Measurements from ENCODE around the gene ZNF544. TPM values are rescaled to one million over a fixed set of nuclear protein-coding genes. Genes with fewer than 3 reads are reported as not detected.

ZNF544 gene
- total RNA-seq, 2 donors from 2014 or later, result 30.1 to 38.4 TPM

DNA sequence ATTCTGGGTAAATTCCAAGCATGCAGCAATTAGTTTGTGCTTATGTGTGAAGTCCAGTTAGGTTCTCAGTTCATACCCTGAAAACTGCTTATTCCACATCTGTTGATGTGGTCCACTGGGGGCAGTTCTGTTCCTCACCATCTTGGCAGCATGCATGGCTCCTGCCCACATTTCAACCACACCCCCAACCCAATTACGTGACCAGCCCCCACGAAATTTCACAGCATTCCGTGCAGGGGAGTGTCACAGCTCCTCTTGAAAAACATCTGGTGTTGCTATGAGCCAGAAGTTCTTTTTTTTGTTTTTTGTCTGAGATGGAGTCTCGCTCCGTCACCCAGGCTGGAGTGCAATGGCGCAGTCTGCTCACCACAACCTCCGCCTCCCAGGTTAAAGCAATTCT lies 67.4 kb downstream of the ZNF544 start:
- peaks cover 74% of the 10 kb centered on the region for H3K36me3 ChIP-seq
- no peaks in the 10 kb centered on the region for H3K27me3 ChIP-seq
- no peak for DNase-seq (ENCODE audit: low spot score)
- TF ChIP-seq, protein P1, sequence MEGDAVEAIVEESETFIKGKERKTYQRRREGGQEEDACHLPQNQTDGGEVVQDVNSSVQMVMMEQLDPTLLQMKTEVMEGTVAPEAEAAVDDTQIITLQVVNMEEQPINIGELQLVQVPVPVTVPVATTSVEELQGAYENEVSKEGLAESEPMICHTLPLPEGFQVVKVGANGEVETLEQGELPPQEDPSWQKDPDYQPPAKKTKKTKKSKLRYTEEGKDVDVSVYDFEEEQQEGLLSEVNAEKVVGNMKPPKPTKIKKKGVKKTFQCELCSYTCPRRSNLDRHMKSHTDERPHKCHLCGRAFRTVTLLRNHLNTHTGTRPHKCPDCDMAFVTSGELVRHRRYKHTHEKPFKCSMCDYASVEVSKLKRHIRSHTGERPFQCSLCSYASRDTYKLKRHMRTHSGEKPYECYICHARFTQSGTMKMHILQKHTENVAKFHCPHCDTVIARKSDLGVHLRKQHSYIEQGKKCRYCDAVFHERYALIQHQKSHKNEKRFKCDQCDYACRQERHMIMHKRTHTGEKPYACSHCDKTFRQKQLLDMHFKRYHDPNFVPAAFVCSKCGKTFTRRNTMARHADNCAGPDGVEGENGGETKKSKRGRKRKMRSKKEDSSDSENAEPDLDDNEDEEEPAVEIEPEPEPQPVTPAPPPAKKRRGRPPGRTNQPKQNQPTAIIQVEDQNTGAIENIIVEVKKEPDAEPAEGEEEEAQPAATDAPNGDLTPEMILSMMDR (IDR thresholded peaks at IDR 0.05), result no peak
- no peak overlapping the region for H3K4me3 ChIP-seq
- H3K9me3 ChIP-seq, result peaks cover 0 to 27% of the 10 kb centered on the region in 2 donors
- H3K27ac ChIP-seq, result no peak overlapping the region
- H3K4me1 ChIP-seq, result no peaks in the 10 kb centered on the region

DNA sequence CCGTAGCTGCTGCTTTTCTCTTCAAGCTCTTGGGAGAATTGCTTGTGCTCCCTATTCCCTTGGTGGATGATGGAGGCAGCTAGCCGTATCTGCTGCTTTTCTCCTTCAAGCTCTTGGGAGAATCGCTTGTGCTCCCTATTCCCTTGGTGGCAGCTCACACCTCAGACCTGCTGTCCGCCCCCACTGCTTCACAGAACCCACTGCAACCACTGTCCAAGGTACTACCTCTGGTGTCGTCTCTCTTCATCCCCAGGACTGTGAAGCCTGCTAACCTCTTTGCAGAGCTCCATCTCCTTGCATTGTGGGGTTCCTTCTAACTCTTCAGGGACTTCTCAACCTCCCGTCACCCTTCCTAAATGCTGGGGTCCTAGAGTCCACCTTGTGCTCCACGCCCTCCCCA lies 71.9 kb downstream of the ZNF544 start:
- peaks cover 34% of the 10 kb centered on the region for H3K36me3 ChIP-seq
- no peak overlapping the region for H3K27ac ChIP-seq
- peaks cover 0 to 1% of the 10 kb centered on the region in 2 donors for H3K9me3 ChIP-seq
- no peak for DNase-seq (ENCODE audit: low spot score)
- peaks cover 0 to 1% of the 10 kb centered on the region in 2 donors for H3K4me1 ChIP-seq
- H3K4me3 ChIP-seq, result no peak overlapping the region
- no peaks in the 10 kb centered on the region for H3K27me3 ChIP-seq
- TF ChIP-seq, protein P1 (IDR thresholded peaks at IDR 0.05), result no peak

DNA sequence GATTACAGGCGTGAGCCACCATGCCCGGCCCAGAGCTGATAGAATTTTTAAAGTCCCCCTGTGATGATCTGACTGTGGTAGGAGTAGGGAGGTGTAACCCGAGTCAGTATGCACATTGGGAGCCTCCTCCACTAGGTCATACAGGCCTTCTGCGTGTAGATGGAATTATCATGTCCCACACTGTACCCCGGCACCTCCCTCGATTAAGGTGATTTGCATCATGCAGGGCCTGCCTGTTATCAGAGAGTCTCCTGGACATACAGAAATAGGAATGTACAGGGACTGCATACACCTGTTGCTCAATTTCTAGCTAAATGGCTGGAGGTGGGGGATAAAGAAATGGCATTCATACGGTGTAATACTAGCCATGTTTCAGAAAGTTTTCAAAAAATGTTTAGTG lies 75.5 kb downstream of the ZNF544 start:
- peak overlapping the region; percentile 76 to 90 for H3K27ac ChIP-seq
- TF ChIP-seq, protein P1 (IDR thresholded peaks at IDR 0.05), result no peak
- no peaks in the 10 kb centered on the region for H3K9me3 ChIP-seq
- H3K36me3 ChIP-seq, result peaks cover 25% of the 10 kb centered on the region
- DNase-seq (ENCODE audit: low spot score), result no peak
- H3K4me3 ChIP-seq, result peak overlapping the region in 1 of 2 donors; percentile 82
- H3K27me3 ChIP-seq, result no peaks in the 10 kb centered on the region
- H3K4me1 ChIP-seq, result peaks cover 0 to 12% of the 10 kb centered on the region in 2 donors

DNA sequence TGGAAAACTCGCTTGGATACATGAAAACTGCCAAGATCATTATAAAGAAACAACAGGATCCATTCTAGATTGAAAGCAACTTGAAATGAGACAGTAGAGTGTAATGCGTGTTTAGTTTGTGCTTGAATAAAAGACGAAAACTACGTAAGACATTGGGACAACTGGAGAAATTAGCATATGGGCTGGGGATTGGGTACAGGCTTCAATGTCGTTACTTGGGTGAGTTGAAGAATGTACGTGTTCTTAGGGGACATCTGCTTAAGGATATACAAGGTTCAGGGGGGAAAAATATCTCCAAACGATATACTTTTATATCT lies 76.0 kb downstream of the ZNF544 start:
- no peaks in the 10 kb centered on the region for H3K9me3 ChIP-seq
- H3K36me3 ChIP-seq, result peaks cover 22% of the 10 kb centered on the region
- peaks cover 0 to 12% of the 10 kb centered on the region in 2 donors for H3K4me1 ChIP-seq
- TF ChIP-seq, protein P1 (IDR thresholded peaks at IDR 0.05), result no peak
- no peaks in the 10 kb centered on the region for H3K27me3 ChIP-seq
- H3K4me3 ChIP-seq, result peak overlapping the region; percentile 17 to 82
- no peak for DNase-seq (ENCODE audit: low spot score)
- H3K27ac ChIP-seq, result peak overlapping the region; percentile 76 to 90

DNA sequence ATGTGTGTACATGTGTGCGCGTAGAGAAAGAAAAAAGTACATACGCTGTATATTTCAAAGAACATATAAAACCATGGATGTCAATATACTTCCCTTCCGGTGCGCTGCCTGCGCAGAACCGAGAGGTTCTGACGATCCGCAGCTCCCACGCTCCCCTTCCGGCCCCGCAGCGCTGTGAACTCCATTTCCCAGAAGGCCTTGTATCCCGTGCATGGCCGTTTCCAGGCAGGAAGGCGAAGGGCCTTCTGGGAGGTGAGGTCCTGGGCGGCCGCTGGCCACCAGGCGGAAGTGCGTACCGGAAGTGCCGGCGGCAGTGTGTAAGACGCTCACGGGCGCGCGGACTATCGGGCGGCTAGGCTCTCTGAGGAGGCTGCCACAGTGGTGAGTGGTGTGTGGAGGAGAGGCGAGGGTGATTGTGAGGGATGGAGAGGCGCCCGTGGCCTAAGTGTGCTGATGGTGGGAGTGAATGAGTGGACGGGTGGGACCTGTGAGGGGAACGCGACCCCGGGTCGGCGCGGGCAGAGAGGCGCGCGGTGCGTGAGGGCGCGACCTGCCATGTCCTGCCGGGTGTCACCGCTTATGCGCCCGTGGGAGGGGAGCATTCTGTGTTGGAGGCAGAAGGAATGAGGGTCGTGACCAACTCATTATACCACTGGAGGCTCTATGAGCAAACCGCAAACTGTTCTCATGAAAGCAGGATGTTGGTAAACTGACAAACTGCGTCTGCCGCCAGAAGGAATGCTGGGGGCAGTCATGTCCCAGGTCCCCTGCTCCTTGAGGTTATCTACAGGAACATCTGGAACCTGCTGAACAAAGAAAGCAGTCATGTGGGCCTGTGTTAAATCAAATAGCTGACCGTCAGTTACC lies 76.6 kb downstream of the ZNF544 start, which contains the start of gene ERVK3-1:
TSS of gene ERVK3-1 (plus strand) at position 313 of the 867 bp plus-strand sequence. CDS start 6,792 bp downstream, outside the sequence.
- peak within 1 kb of the TSS; percentile 76 to 90 for H3K27ac ChIP-seq
- DNase-seq (ENCODE audit: low spot score), result peak; percentile 98
- H3K4me3 ChIP-seq, result peak within 1 kb of the TSS; percentile 76 to 82
- peaks cover 16% of the 10 kb centered on the region for H3K36me3 ChIP-seq
- H3K27me3 ChIP-seq, result no peaks in the 10 kb centered on the region
- H3K4me1 ChIP-seq, result peaks cover 0 to 12% of the 10 kb centered on the region in 2 donors
- no peaks in the 10 kb centered on the region for H3K9me3 ChIP-seq
- TF ChIP-seq, protein P1 (IDR thresholded peaks at IDR 0.05), result peak in 1 of 2 donors; percentile 20

All from right atrium auricular region (tissue), 2 donors.